MV-4-11 (cell line): Measurements from ENCODE around the gene RNF144A.
"Not testable (repeated sequence)": the region's sequence is repeated elsewhere in the genome, so short reads cannot be mapped to it uniquely, and the experiment has no call there.

ENCODE experiments used
- DNase-seq: peaks from one replicate; lab custom pipeline; 2025; lab: John Stamatoyannopoulos, UW

The RNF144A gene, protein sequence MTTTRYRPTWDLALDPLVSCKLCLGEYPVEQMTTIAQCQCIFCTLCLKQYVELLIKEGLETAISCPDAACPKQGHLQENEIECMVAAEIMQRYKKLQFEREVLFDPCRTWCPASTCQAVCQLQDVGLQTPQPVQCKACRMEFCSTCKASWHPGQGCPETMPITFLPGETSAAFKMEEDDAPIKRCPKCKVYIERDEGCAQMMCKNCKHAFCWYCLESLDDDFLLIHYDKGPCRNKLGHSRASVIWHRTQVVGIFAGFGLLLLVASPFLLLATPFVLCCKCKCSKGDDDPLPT

DNA sequence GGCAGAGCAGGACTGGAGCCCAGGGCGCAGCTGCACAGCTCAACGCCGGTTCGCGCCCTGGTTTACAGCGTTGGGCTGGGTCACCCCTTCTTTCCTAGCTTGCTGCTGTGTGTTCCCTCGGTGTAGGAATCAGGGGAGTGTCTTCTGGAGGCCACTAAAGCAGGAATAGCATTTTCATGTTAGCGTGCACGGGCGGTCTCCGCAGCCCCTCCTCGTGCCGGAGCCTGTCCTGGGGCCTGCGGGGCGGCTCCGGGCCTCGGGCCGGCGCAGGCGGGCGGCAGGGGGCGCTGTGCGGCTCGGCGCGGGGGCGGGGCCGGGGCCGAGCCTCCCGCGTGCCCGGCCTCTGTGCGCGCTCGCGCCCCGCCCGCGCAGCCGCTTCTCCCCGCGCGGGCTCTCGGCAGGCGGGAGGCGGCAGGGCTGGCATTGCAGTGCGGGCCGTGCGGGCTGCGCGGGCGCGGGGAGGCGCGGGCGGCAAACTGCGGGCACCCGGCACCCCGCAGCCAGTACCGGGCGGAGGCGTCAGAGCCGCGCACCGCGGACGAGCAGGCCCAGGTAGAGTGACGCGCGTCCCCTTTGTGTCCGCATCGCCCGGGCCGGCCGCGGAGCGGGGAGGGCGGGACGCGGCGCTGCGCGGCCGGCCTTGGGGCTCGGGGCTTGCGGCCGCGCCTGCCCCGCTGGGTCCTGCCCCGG lies at the start of gene RNF144A:
Gene RNF144A, plus strand, starts transcription at position 342 of the 690 bp plus-strand sequence. CDS start 79,515 bp downstream, outside the sequence.
- DNase-seq: peak; percentile 34

DNA sequence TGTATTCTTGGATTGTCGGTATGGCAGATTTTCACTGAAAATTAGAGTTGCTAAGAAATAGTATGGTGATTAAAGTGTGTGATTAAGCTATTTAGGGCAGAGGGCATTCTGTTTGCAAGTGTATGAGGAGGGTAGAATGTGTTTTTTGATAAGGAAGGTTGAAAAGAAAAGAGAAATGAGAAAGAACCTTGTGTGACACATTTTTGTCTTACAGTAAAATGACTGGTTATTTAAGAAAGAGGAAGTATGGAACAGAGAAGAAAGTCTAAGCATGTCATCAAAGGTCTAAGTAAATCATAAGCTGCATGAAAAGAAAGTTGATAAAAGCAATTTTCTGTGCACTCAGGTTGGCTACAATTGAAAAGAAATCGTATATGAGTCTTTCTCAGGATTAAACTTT lies 44.8 kb upstream of the RNF144A start:
- DNase-seq: peak; percentile 85

DNA sequence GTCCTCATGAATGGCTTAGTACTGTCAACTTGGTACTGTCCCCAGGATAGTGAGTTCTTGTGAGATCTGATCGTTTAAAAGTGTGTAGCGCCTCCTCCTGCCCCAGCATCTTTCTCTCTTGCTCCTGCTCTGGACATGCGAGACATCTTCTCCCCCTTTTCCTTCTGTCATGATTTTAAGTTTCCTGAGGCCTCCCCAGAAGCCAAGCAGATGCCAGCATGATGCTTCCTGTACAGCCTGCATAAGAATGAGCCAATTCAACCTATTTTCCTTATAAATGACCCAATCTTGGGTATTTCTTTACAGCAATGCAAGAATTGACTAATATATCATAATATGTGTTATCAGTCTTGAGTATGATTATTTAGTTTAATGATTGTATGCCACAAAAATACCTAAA lies 43.2 kb upstream of the RNF144A start:
- DNase-seq: no peak

DNA sequence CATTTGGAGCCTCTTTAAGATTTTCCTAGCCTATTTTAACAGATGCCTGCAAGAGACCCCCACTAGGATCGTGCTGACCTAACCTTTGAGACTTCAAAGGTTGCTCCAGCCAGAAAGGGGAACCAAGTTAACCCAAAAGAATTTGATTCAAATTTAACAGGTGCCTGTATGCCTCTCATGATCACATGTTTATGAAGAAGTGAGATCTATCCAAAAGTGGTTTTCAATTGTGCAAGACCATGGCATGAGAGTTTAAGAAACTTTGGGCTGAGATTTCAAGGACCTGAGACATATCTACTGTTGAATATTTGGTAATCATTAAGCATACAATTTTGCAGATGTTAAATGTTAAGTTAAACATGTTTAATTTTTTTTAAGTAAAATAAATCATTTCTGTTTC lies 40.9 kb upstream of the RNF144A start:
- peak; percentile 63 for DNase-seq

DNA sequence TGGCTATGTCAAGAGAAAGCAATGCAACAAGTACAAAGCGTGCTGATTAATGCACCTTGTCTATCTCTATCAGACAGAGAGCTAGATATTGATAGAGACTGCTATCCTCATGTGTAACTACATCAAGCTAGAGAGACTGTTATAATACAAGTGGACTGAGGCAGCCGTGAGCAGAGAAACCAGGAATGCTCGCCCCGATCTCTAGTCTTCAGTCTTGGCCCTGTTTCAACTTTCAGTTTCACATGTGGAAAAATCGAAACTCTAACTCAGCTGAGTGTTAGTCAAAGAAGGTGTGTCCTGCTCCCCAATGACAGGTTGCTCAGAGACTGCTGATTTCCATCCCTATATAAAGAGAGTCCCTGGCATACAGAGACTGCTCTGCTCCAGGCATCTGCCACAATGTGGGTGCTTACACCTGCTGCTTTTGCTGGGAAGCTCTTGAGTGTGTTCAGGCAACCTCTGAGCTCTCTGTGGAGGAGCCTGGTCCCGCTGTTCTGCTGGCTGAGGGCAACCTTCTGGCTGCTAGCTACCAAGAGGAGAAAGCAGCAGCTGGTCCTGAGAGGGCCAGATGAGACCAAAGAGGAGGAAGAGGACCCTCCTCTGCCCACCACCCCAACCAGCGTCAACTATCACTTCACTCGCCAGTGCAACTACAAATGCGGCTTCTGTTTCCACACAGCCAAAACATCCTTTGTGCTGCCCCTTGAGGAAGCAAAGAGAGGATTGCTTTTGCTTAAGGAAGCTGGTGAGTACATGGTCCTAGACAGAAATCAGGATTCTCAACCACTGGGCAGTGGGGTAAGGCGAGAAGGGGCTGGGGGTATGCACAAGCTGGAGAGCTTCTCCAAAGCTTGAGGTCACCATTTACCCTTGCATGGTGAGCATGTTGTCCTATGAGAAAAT lies 39.6 kb upstream of the RNF144A start, which contains the start of gene RSAD2:
Gene RSAD2, plus strand, starts transcription at position 376 of the 903 bp plus-strand sequence. Its CDS starts 24 bp downstream, at position 400.
- peak; percentile 35 for DNase-seq

DNA sequence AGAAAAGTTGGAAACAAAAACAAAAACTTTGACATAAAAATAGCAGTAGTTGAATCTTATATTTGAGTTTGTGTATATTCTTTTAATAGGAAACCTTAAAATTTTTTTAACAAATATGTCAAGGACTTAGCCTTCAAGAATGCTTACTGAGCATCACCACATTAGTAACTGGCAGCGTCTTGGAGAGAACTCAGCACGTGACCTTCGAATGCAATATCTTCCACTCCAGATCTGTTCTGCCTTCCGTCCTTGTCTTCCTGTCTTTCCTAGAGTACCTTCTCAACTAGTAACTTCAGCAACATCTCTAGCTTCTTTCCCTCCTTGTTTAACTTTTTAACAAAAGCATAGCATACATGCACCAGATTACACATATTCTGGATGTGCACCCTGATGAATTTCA lies 38.7 kb upstream of the RNF144A start:
- DNase-seq: no peak

DNA sequence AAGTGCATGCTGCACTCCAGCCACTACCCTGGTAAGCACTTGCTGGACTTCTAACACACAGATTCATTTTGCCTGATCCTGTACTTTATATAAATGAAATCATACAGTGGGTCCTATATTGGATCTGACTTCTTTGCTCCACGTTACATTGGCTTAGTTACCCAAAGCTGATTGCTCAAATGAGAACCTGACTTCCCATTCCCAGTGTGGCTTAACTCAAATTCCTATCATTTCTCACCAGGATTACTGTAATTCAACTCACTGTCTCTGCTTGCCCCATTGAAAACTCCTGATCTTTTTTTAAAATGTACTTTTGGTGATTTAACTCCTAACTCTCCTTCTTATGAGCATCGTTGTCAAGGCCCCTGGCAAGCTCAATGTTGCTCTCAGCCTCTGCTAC lies 38.2 kb upstream of the RNF144A start:
- no peak for DNase-seq

DNA sequence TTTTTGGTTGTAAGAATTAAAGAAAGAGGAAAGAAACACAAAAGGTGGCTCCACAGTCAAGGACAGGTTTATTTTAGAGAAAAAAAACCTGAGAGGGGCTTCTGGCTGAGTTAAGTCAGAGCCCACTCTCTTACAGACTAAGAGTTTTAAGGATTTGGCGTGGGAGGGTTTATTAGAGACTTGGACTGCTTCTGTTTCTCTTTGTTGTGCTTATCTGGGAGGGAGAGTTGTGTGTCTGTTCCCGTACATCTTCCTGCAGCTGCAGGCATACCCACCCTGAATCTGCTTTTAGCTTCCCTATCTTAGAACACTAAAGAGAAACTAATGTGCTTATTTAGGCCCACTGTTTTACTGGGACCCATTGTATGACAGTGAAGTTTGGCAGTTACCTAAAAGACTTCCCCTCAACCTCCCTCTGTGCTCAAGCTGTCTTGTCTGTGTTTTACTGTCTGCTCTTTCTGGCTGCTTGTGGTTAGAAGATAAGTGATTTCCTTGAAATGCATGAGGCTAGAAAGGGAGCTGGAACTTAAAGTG lies 36.9 kb upstream of the RNF144A start:
- DNase-seq: peak; percentile 60

DNA sequence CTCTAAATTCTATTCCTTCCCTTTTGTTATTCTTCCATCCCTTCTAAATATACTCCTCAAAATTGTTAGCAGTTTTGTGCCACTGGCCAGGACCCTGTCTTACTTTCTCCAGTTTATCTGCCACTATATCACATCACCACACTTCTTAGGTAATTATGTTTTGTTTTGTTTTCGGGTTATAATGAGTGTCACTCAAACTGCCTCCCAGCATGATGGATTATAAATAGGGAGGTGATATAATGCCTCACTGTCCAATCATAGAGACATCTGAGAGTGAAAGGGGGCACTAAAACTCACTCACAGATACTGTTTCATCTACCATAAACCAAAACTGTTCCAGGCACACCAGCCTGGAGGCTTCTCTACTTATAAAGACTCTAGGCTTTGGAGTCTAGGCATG lies 36.2 kb upstream of the RNF144A start:
- no peak for DNase-seq

DNA sequence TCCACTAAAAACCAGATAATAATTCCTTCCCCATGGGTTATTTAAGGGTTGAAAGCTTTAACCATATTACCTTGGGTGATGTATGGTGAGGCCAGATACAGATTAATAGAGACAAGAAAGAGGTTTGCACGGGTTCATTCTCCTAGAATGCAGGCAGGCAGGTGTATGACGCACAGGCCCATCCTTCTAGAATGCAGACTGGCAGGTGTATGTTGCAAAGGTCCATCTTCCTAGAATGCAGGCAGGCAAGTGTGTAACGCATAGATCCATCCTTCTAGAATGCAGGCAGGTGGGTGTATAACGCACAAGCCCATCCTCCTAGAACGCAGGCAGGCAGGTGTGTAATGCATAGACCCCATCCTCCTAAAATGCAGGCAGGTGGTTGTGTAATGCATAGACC lies 35.7 kb upstream of the RNF144A start:
- DNase-seq: no peak

DNA sequence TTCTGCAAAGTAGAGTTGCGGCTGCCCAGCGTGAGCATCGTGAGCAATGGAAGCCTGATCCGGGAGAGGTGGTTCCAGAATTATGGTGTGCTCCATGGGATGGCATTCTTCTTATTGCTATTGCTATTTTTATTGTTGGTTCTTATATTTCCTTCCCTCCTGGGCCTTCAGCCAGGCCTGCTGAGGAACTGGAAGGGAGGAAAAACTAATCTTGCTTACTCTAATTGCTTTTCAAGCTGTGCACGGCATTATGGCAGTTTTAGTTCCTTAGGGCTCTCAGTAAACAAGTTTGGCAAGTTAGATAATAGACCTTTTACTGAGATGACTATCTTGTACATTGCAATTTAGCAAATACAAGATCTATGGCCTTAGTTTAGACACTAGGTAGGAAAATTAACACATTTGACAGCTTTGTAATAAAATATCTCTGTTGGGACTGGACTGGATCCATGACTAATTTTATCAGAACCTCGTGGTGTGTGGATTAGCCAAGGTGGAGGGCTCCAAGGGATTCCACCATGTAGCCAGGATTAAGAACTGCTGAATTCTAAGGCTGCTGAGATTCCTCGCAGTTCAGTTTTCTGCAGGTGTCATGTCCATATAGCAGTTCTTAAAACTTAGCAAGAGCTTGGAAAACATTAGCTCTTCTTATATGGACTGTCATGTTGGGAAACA lies 33.6 kb upstream of the RNF144A start:
- no peak for DNase-seq

DNA sequence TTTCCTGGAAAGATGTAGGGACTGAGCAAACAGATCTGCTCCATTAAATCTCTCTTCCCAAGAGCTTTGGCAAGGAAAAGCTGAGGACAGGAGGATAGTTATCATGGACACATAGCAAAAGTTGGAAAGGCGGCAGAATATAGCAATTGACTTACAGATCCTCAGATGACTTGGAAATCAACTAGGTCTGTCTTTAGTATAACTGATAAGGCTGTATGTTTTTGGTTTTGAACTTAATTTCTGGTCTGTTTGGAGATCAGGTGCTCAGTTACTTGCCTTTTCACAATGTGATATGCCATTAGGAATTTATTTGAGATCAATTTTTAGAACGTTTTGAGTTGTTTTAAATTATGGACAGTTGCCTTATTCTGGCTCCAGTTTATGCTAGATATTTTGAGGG lies 31.7 kb upstream of the RNF144A start:
- no peak for DNase-seq

DNA sequence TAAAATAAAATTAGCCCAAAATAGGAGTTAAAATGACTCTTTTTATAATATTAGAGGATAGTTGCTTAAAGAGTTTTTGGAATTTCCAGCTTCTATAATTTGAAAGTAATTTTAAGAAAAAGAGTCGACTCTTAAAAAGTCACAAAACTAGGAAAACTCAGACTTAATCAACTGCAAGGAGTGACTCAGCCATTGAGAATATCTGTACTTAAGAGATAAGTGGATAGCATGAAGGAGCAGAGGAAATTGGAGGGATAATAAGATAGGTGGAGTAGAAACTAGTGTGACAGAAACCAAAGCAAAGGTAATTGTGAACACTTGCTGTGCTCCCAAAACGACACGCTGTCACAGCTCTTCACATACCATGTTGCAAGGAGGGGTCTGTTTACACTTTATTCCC lies 31.2 kb upstream of the RNF144A start:
- DNase-seq: no peak

DNA sequence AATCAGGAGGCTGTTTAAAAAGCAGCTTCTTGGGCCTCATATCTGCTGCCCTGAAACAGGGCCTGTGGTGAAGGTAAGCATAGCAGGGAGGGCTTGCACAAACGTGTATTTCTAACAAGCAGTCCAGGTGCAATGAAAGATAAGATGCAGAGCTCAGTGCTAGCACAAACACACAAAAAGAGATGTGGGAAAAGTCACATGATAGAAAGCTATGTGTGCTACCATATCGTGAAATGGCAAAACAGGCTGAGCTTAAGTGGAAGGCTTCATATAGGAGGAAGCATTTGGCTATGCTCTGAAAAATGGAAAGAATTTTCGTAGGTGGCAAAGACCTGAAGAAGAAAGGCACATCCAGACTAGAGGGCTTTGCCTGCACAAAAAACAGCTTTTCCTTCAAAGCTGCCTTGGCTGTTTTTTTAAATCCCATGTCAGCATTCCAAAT lies 29.4 kb upstream of the RNF144A start:
- DNase-seq: no peak

DNA sequence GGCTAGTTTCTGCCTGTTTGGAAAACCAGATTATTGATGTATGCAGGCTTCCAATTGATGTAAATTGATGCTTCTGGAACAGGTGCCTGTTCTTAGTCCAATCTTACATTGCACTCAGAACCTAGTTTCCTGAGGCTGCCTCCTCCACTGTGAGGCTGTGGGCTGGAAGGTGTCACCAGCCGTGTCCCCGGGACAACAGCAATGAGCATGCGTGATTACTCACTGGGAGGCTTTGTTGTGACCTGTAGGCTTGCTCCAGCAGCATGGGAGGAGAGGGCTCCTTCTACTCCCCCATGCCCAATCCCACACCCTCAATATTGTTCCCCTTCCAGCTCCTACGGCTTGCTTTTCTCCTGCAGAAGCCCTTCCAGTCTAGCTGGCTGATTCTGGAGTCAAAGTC lies 28.5 kb upstream of the RNF144A start:
- no peak for DNase-seq

DNA sequence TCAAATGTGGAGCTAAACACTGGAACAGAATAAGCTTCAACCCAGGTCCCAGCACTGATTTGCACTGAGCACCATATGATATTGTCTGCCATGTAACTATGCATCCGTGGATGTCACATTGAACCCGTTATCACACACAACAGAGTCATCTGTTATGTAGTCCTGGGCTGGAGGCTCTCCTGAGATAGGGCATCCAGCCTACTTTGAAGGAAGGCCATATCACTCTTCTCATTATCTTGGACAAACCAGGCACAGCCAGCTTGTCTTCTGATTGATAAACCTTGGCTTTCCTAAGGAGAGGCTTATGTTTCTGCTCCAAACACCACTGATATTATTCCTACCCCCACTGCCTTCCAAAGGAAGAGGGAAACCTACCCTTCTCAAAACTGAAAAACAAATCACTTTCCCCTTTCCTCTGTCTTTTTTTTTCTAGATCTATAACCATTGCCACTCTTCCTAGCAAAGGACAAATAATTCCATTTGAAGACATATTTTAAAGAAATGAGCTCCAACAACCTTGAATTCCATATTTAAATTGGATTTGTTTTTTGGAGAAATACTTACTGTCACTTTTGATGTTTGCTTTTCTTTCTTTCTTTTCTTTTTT lies 23.2 kb upstream of the RNF144A start:
- no peak for DNase-seq

DNA sequence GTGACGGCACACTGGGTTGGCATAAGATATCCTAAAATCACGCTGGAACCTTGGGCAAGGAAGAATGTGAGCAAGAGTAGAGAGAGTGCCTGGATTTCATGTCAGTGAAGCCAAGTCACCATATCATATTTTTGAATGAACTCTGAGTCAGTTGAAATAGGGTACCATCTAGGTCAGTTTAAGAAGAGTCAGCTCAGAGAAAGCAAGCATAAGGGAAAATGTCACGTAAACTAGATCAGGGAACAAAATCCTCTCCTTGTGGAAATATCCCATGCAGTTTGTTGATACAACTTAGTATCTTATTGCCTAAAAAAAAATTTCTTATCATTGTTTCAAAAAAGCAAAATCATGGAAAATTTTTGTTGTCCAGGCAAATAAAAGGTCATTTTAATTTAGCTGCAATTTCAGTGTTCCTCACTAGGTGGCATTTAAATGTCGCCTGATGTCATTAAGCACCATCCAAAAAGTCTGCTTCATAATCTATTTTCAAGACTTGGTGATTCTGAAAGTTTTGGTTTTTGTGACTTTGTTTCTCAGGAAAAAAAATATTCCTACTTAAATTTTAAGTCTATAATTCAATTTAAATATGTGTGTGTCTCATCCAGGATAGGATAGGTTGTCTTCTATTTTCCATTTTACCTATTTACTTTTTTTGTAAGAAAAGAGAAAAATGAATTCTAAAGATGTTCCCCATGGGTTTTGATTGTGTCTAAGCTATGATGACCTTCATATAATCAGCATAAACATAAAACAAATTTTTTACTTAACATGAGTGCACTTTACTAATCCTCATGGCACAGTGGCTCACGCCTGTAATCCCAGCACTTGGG lies 20.1 kb upstream of the RNF144A start:
- DNase-seq: peak; percentile 46

DNA sequence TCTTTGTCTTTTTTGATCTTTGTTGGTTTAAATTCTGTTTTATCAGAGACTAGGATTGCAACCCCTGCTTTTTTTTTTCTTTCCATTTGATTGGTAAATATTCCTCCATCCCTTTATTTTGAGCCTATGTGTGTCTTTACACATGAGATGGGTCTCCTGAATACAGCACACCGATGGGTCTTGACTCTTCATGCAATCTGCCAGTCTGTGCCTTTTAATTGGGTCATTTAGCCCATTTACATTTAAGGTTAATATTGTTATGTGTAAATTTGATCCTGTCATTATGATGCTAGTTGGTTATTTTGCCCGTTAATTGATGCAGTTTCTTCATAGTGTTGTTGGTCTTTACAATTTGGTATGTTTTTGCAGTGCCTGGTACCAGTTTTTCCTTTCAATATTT lies 14.6 kb upstream of the RNF144A start:
- not testable (repeated sequence) for DNase-seq

DNA sequence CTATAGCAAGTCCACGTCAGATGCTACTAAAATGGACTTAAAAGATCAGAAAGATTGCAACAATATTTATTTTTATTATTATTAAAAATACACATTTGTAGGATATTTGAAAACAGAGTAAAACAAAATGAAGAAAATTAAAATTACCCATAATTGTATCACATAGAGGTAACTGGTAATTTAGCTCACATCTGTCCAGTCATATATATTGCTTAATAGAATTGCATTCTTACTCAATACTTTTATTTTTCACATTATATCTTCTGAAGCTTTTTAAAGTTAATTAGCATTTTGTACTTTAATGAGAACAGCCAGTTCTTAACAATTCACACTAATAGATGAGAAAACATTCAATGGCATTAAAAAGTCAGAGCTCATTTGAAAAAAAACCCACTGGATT lies 11.5 kb upstream of the RNF144A start:
- no peak for DNase-seq

DNA sequence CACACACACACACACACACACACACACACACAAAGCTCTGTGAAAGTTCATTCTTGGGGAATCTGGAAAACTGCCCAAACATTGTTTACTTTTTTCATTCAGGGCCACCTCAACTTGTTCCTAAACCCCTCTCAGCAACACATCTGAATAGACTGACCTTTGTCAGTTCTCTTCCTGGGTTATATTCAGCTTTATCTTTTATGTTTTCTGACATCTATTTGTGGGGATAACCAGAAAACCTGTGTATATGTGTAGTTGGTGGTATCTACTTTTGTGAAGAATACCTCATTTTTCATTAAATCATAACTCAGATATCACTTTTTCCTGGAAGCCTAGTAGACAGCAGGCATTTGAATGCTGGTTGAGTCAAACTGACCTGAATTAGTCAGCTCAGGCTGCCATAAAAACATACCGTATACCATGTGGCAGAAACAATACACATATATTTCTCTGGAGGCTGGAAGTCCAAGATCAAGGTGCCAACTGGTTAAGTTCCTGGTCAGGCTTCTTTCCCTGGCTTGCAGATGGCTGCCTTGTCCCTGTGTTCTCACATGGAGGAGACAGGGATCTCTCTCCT lies 11.0 kb upstream of the RNF144A start:
- no peak for DNase-seq
